GM12892 (cell line): ENCODE measurements around the gene RPAP3.

Source experiments
- POLR2A ChIP-seq: IDR thresholded peaks from 2 replicates; pipeline ENCODE4 v1.6.1; 2011; ENCODE audit warnings: low read depth, low read length, control low read depth
- TAF1 ChIP-seq: IDR thresholded peaks from 2 replicates; pipeline ENCODE4 v1.6.1; 2011; ENCODE audit warnings: low read depth, mild to moderate bottlenecking, control low read depth, low read length, borderline replicate concordance

GRCh38 chr12:47634127-47634526, 71.7 kb downstream of the RPAP3 start:
- TF ChIP-seq TAF1 (no peak), POLR2A (no peak)
